Trophoblast cell (in vitro differentiated cells and primary cell): ENCODE data around the gene GSN.
A peak's percentile ranks its signal among the peaks of the same experiment; 100 is the strongest.

Experiments
- DNase-seq, 2 donors: peaks; one replicate each; pipeline ENCODE4 v3.0.0-alpha.2; 2016
- H2AFZ ChIP-seq: 2 replicates; pipeline ENCODE4 v1.6.1; 2013; ENCODE audit warnings: low read length, moderate library complexity, mild to moderate bottlenecking; ENCODE audit not compliant: insufficient read depth, poor library complexity
- H2AK5ac ChIP-seq: 2 replicates; pipeline ENCODE4 v1.6.1; 2013; ENCODE audit warnings: mild to moderate bottlenecking, low read length
- H2BK120ac ChIP-seq: 2 replicates; pipeline ENCODE4 v1.6.1; 2013; ENCODE audit warnings: low read length, mild to moderate bottlenecking, moderate library complexity; ENCODE audit not compliant: insufficient read depth, poor library complexity
- H2BK12ac ChIP-seq: 2 replicates; pipeline ENCODE4 v1.6.1; 2013; ENCODE audit warnings: mild to moderate bottlenecking, low read length, moderate library complexity
- H2BK5ac ChIP-seq: 2 replicates; pipeline ENCODE4 v1.6.1; 2013; ENCODE audit warnings: low read length, low read depth, moderate library complexity, mild to moderate bottlenecking; ENCODE audit not compliant: poor library complexity
- H3K14ac ChIP-seq: 2 replicates; pipeline ENCODE4 v1.6.1; 2013; ENCODE audit warnings: mild to moderate bottlenecking, low read length
- H3K18ac ChIP-seq: 2 replicates; pipeline ENCODE4 v1.6.1; 2013; ENCODE audit warnings: mild to moderate bottlenecking, low read length
- H3K23ac ChIP-seq: 2 replicates; pipeline ENCODE4 v1.6.1; 2013; ENCODE audit warnings: low read length
- H3K27ac ChIP-seq: 2 replicates; pipeline ENCODE4 v1.5.1; 2013; ENCODE audit warnings: low read depth, mild to moderate bottlenecking, inconsistent platforms, low read length, moderate library complexity
- H3K27me3 ChIP-seq: 2 replicates; pipeline ENCODE4 v1.6.1; 2013; ENCODE audit warnings: inconsistent platforms, mild to moderate bottlenecking, low read length, moderate library complexity; ENCODE audit not compliant: insufficient read depth
- H3K36me3 ChIP-seq, 2 experiments: 1 replicate in 1 of 2; 2 replicates in 1 of 2; pipeline ENCODE4 v1.6.1; 2013; ENCODE audit warnings: low read length in 2 of 2, mild to moderate bottlenecking in 2 of 2, moderate library complexity in 1 of 2; ENCODE audit not compliant: insufficient read depth in 2 of 2, control insufficient read depth in 1 of 2
- H3K4ac ChIP-seq: 2 replicates; pipeline ENCODE4 v1.6.1; 2013; ENCODE audit warnings: low read depth, mild to moderate bottlenecking, low read length, moderate library complexity
- H3K4me1 ChIP-seq, 2 experiments: 1 replicate in 1 of 2; 2 replicates in 1 of 2; pipeline ENCODE4 v1.6.1; 2013; ENCODE audit warnings: low read length in 2 of 2, mild to moderate bottlenecking in 2 of 2, moderate library complexity in 1 of 2; ENCODE audit not compliant: insufficient read depth in 2 of 2, control insufficient read depth in 1 of 2
- H3K4me2 ChIP-seq: 2 replicates; pipeline ENCODE4 v1.6.1; 2013; ENCODE audit warnings: inconsistent platforms, mild to moderate bottlenecking, low read length, moderate library complexity
- H3K4me3 ChIP-seq: 2 replicates; pipeline ENCODE4 v1.5.1; 2013; ENCODE audit warnings: mild to moderate bottlenecking, low read depth, low read length, inconsistent platforms
- H3K79me1 ChIP-seq: one replicate; pipeline ENCODE4 v1.6.1; 2013; ENCODE audit warnings: low read length
- H3K79me2 ChIP-seq: 2 replicates; pipeline ENCODE4 v1.6.1; 2013; ENCODE audit warnings: low read length, mild to moderate bottlenecking; ENCODE audit not compliant: control insufficient read depth, insufficient read depth, poor library complexity
- H3K9ac ChIP-seq: 2 replicates; pipeline ENCODE4 v1.6.1; 2013; ENCODE audit warnings: mild to moderate bottlenecking, low read length
- H3K9me3 ChIP-seq: 2 replicates; pipeline ENCODE4 v1.6.1; 2013; ENCODE audit warnings: low read depth, mild to moderate bottlenecking, control low read depth, inconsistent platforms, low read length; ENCODE audit not compliant: insufficient read depth
- H4K12ac ChIP-seq: 2 replicates; pipeline ENCODE4 v1.6.1; 2013; ENCODE audit warnings: low read depth, mild to moderate bottlenecking, low read length, moderate library complexity
- H4K8ac ChIP-seq: 2 replicates; pipeline ENCODE4 v1.6.1; 2013; ENCODE audit warnings: low read depth, mild to moderate bottlenecking, low read length, moderate library complexity
- H4K91ac ChIP-seq: one replicate; pipeline ENCODE4 v1.6.1; 2013; ENCODE audit warnings: low read depth, mild to moderate bottlenecking, low read length, moderate library complexity
- WGBS: extraction: QIAGEN DNeasy Blood & Tissue Kit; methylation state at CpG from one replicate; pipeline ENCODE4 v1.1.7; 2013; ENCODE audit warnings: missing lambda C conversion rate; ENCODE audit not compliant: insufficient read length, insufficient coverage; ENCODE audit errors: extremely low coverage; 5-methylcytosine and 5-hydroxymethylcytosine counted together

Gene GSN

GRCh38 chr9:121282277-121283079 is 14.5 kb downstream of the GSN start:
- no peak overlapping the region for H3K23ac ChIP-seq
- DNase-seq: peak; percentile 35 to 42

GRCh38 chr9:121283080-121283398 is 15.1 kb downstream of the GSN start:
- no peak overlapping the region for H2BK12ac ChIP-seq
- peaks cover 2% of the 10 kb centered on the region for H3K79me2 ChIP-seq
- H4K91ac ChIP-seq: peak overlapping the region; percentile 76
- H3K4ac ChIP-seq: no peak overlapping the region
- H3K14ac ChIP-seq: no peak overlapping the region
- no peak overlapping the region for H4K8ac ChIP-seq
- no peaks in the 10 kb centered on the region for H3K27me3 ChIP-seq
- H3K79me1 ChIP-seq: peaks cover 40% of the 10 kb centered on the region
- H3K23ac ChIP-seq: no peak overlapping the region
- peak overlapping the region; percentile 77 for H2BK5ac ChIP-seq
- DNase-seq: no peak
- no peak overlapping the region for H3K4me3 ChIP-seq
- peak overlapping the region; percentile 71 for H3K27ac ChIP-seq
- no peak overlapping the region for H2AK5ac ChIP-seq
- no peak overlapping the region for H4K12ac ChIP-seq
- no peak overlapping the region for H2BK120ac ChIP-seq
- H3K4me2 ChIP-seq: no peak overlapping the region
- H3K4me1 ChIP-seq: peaks cover 54 to 70% of the 10 kb centered on the region in 2 experiments
- no peak overlapping the region for H3K9ac ChIP-seq
- H3K9me3 ChIP-seq: no peaks in the 10 kb centered on the region
- no peak overlapping the region for H3K18ac ChIP-seq
- no CpG with 5 or more reads among the region's 2 CpGs for WGBS
- H2AFZ ChIP-seq: no peak overlapping the region
- H3K36me3 ChIP-seq: peaks cover 3 to 8% of the 10 kb centered on the region in 2 experiments

More at GRCh38 chr9:121282277-121283079, 14.5 kb downstream of the GSN start:
- Histone ChIP-seq H3K27me3 (no peaks in the 10 kb centered on the region), H4K91ac (peak overlapping the region; percentile 76), H3K14ac (peak overlapping the region; percentile 48), H4K8ac (peak overlapping the region; percentile 50), H3K18ac (peak overlapping the region; percentile 45), H2AFZ (peak overlapping the region; percentile 3), H4K12ac (no peak overlapping the region), H3K4ac (peak overlapping the region; percentile 29), H2AK5ac (peak overlapping the region; percentile 81), H2BK5ac (peak overlapping the region; percentile 77), H3K79me1 (peaks cover 39% of the 10 kb centered on the region), H2BK12ac (peak overlapping the region; percentile 74), H3K9me3 (no peaks in the 10 kb centered on the region), H3K4me1 (peaks cover 51 to 68% of the 10 kb centered on the region in 2 experiments), H3K79me2 (peaks cover 2% of the 10 kb centered on the region), H3K4me2 (no peak overlapping the region), H2BK120ac (peak overlapping the region; percentile 61), H3K9ac (peak overlapping the region; percentile 8), H3K36me3 (peaks cover 3 to 8% of the 10 kb centered on the region in 2 experiments), H3K27ac (peak overlapping the region; percentile 71), H3K4me3 (no peak overlapping the region)
- no CpG with 5 or more reads among the region's 13 CpGs for WGBS

- no peak for DNase-seq
- Histone ChIP-seq H3K4me1 (peaks cover 57 to 74% of the 10 kb centered on the region in 2 experiments), H4K91ac (peak overlapping the region; percentile 54), H3K23ac (no peak overlapping the region), H3K36me3 (peaks cover 5 to 8% of the 10 kb centered on the region in 2 experiments), H3K18ac (peak overlapping the region; percentile 47), H3K79me1 (peaks cover 43% of the 10 kb centered on the region), H2BK5ac (peak overlapping the region; percentile 23), H4K8ac (no peak overlapping the region), H2BK120ac (peak overlapping the region; percentile 36), H2BK12ac (peak overlapping the region; percentile 39), H3K4ac (peak overlapping the region; percentile 0), H3K14ac (peak overlapping the region; percentile 33), H3K79me2 (peaks cover 4% of the 10 kb centered on the region), H2AFZ (no peak overlapping the region), H3K9me3 (no peaks in the 10 kb centered on the region), H3K27me3 (no peaks in the 10 kb centered on the region), H3K27ac (no peak overlapping the region), H3K9ac (no peak overlapping the region), H4K12ac (no peak overlapping the region), H3K4me3 (no peak overlapping the region), H2AK5ac (peak overlapping the region; percentile 10), H3K4me2 (no peak overlapping the region)
- WGBS: no CpG with 5 or more reads among the region's 11 CpGs
Observed at GRCh38 chr9:121283856-121284732, 16.1 kb downstream of the GSN start.

- H3K4me2 ChIP-seq: no peak overlapping the region
- no peak overlapping the region for H3K23ac ChIP-seq
- peaks cover 55 to 73% of the 10 kb centered on the region in 2 experiments for H3K4me1 ChIP-seq
- no peak overlapping the region for H2BK12ac ChIP-seq
- H4K12ac ChIP-seq: no peak overlapping the region
- H3K18ac ChIP-seq: peak overlapping the region; percentile 8
- no CpG with 5 or more reads among the region's 9 CpGs for WGBS
- peak overlapping the region; percentile 26 for H3K14ac ChIP-seq
- H3K4ac ChIP-seq: no peak overlapping the region
- no peaks in the 10 kb centered on the region for H3K27me3 ChIP-seq
- H3K79me1 ChIP-seq: peaks cover 43% of the 10 kb centered on the region
- peak overlapping the region; percentile 4 for H2AK5ac ChIP-seq
- H2BK5ac ChIP-seq: no peak overlapping the region
- H4K8ac ChIP-seq: no peak overlapping the region
- peaks cover 4% of the 10 kb centered on the region for H3K79me2 ChIP-seq
- no peak overlapping the region for H2BK120ac ChIP-seq
- peaks cover 5 to 8% of the 10 kb centered on the region in 2 experiments for H3K36me3 ChIP-seq
- H3K9ac ChIP-seq: no peak overlapping the region
- H4K91ac ChIP-seq: peak overlapping the region; percentile 38
- no peak for DNase-seq
- no peaks in the 10 kb centered on the region for H3K9me3 ChIP-seq
- no peak overlapping the region for H3K4me3 ChIP-seq
- H2AFZ ChIP-seq: no peak overlapping the region
- H3K27ac ChIP-seq: no peak overlapping the region
Observed at GRCh38 chr9:121284733-121285451, 16.9 kb downstream of the GSN start.
